ENCODE data around the gene EFNA5. TPM values are rescaled to one million over a fixed set of nuclear protein-coding genes. Genes with fewer than 3 reads are reported as not detected.

Gene EFNA5
- total RNA-seq, 1 donor from 2014 or later: 40.9 TPM

- no peak for DNase-seq (ENCODE audit: low spot score)
- intact Hi-C loops (cut with DNase I): loop anchor here (10.0 kb wide), 1 partner anchor 124 kb away; no protein-coding TSS in a partner anchor
Measured at GRCh38 chr5:107538805-107539445, 131.8 kb downstream of the EFNA5 start.

DNA sequence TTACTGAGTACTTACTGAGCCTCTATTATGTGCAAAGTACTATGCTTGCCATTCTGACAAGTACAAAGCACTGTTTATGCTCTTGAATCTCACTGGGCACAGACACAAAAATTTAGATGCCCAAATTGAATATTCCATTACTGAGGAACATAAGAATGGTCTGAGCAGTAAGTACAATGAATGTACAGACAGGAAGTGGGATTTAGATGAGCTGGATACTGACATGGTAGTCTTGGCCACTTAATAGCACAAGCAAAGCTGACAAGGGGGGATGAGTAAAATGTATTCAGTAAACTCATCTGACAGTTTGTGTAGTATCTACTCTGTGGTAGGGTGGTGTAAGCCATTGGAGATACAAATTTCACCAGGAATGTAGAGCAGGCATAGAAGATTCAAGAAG, 132.4 kb downstream of the EFNA5 start:
- intact Hi-C loops (cut with DNase I): loop anchor here (10.0 kb wide), 1 partner anchor 124 kb away; no protein-coding TSS in a partner anchor
- no peak for DNase-seq (ENCODE audit: low spot score)

GRCh38 chr5:107535849-107536248, 134.9 kb downstream of the EFNA5 start:
- no peak for DNase-seq (ENCODE audit: low spot score)
- intact Hi-C loops (cut with DNase I): loop anchor here (10.0 kb wide), 1 partner anchor 121 kb away; no protein-coding TSS in a partner anchor

DNA sequence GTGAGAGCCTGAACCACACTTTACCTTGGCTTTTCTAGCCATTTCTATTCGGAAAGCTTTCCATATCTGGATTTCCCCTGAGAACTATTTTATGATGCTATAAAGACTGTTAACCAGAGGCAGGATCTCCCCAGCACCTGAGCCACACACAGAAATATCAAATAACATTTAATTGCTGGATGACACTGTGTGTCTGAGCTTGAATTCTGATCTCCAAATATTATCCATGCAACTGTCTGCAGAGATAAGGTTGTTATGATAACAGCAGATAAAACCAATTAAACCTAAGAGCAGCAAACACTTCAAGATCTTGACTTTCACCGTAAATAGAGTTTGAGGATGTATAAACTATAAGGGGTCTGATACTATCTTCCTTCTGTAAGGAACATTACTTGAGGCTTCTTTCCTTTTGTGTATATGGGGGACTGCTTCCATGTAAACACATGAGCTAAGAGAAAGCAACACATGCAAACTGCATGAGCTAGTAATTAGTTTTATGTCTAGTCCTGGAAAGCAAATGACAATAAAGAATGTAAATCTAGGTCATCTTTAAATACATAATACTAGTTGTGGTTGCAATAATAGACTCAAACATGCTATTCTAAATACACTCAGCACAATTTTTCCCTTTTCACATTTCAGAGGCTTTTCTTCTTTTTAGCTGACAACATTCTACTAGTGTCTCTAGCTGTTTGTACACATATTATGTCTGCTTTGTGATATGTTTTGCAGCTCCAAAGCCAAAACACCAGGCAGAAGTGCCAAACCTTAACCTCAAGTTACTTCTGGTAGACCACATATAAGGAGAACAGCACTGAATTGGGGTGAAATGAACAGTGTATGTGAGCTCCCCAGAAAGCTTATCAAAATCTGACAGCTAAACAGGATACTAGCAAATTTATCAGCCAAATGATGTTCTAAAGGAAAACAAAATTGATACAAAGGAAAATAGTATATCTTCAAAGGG, 136.5 kb downstream of the EFNA5 start:
- intact Hi-C loops (cut with DNase I): loop anchor here (10.0 kb wide), 1 partner anchor 119 kb away; no protein-coding TSS in a partner anchor

GRCh38 chr5:107532916-107533315, 137.8 kb downstream of the EFNA5 start:
- no peak for DNase-seq (ENCODE audit: low spot score)
- intact Hi-C loops (cut with DNase I): loop anchor here (10.0 kb wide), 1 partner anchor 118 kb away; no protein-coding TSS in a partner anchor

More for the DNA sequence above, 136.5 kb downstream of the EFNA5 start:
- DNase-seq (ENCODE audit: low spot score): no peak

DNA sequence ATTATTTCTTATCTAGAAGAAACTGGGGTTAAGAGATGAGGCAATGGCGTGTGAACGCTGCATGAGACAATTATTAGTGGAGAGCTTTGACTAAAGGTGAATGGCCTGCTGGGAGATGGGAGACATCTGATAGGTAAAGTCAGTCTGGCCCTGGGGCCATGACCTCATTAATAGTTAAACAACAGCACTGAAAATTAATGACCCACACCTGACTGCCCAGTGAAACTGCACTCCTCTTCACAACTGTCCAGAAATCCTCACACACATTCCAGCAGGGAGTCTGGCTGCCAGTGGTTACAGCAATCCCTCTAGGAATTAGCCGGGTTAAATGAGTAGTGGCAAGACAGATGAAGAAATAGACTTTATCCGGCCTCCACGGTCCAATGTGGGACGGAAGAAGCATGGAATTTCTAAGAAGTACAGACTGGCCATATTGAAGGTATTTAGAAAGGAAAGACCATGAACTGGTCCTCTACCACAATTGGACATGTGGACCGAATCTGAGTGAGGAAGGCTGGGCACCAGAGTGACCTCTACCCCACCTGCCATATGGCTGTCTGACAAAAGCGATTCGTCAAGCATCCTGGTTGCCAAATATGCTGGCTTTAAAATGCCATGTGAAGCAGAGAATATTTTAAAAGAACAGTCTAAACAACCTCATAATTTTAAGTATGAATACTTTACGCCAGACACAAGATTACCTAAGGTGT, 138.4 kb downstream of the EFNA5 start:
- no peak for DNase-seq (ENCODE audit: low spot score)
- intact Hi-C loops (cut with DNase I): loop anchor here (10.0 kb wide), 1 partner anchor 118 kb away; no protein-coding TSS in a partner anchor

DNA sequence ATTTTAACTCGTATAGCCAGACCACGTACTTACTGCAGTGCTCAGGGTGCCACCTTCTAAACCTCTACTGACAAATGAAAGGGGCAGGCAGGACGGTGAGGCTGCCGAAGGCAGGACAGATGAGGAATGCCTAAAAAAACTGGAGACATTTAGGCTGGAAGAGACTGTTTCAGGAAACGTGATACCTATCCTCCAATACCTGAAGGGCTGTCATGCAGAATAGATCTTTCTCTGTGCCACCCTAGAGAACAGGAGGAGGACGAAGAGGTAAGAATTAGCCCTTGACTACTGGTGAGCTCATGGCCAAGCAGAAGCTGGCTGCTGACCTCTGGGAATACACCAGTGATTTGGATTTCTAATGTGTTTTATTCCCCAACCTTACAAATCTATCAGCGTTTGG, 139.4 kb downstream of the EFNA5 start:
- intact Hi-C loops (cut with DNase I): loop anchor here (10.0 kb wide), 1 partner anchor 117 kb away; no protein-coding TSS in a partner anchor
- DNase-seq (ENCODE audit: low spot score): no peak

DNA sequence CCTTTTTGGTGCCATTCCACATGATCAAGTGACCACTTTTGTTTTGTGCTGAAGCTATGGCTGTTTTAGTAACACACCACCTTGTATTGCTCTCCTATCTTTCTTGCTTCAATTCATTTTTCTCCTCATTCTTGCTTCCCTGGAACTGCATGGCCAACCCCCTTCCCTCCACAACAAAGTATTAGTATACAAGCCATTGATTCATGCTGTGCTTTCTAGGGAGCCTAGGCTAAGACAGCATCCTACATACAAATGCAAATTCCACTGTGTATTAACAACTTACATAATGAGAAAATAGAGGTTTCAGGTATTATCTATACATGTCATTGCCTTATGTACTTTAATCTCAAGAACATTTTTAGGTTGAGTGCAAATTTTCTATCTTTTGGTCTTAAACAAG, 141.1 kb downstream of the EFNA5 start:
- DNase-seq (ENCODE audit: low spot score): no peak
- intact Hi-C loops (cut with DNase I): loop anchor here (10.0 kb wide), 1 partner anchor 115 kb away; no protein-coding TSS in a partner anchor

DNA sequence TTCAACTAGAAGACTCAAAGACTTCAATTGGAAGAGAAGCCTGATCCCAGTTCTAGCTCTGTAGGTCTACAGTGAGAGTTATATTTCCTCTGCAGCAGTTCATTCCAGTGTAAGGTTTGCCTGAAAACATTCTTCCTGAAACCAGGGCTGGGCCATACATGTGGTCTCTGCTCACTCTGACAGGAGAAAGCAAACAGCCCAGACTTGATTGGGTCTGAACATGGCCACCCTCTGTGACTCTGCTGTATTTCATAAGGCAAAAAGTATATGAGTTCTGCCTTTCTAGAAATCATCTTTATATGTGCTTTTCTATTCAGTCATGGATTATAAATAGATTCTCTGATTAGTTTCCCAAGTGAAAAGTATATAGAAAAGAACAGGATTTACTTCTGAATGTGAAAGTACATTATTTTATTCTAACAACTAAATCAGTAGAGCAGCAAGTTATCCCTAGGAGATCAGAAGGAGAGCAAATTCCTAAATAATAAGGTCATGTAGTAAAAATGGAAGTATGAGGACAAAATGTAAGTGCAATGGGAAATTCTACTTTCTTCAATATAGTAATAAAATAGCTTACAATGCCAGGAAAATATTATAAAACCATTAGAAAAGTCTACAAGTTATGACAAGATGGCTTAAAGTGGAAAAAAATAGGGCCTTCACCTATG, 144.3 kb downstream of the EFNA5 start:
- intact Hi-C loops (cut with DNase I): no loop called here
- DNase-seq (ENCODE audit: low spot score): no peak

DNA sequence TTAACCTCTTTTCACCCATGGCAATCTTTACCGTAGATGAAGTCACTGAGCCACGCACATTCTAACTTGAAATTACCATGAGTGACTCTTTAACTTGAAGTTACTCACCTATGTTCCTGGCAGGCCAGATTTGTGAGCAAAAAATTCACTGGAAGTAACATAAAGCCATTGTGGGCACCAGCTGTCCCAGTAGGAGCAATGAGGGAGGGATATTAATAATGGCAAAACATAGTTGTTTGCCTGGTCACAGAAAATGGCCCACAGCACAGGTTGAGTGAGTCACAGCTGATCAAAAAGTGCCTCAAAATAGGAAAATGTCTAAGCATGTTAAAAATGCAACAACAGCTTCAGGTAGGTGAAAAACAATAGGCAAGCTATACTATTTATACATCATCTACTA, 146.6 kb downstream of the EFNA5 start:
- intact Hi-C loops (cut with DNase I): no loop called here
- DNase-seq (ENCODE audit: low spot score): no peak

DNA sequence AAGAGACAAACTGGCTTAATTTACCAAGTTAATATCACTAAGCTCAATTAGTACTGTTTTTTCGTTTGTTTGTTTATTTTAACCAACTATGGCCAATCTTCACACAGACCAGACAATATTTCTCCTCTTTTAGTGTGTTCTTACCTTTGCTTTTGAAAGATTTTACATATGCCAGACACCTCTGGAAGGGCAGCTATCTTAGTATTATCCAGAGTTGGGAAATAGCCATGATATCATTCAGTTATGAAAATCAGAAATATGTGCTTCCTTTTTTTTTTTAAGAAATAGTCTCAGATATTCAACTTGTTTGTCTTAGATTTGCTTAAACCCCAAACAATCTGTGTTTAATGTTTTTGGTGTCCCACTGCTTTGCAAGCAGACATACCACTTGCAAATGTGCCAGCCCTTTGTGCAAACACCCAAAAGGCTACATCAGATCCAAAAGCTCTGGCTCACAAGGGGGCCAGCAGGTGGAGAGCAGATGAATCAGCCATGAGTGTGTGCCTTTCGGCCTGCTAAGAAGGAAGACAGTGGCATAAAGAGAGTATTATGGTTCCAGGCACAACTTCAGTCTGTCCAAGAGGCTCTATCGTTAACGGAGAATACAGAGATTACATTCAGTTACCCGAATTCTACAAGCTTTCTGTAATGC, 147.6 kb downstream of the EFNA5 start:
- intact Hi-C loops (cut with DNase I): no loop called here
- DNase-seq (ENCODE audit: low spot score): no peak

GRCh38 chr5:107522456-107522855, 148.3 kb downstream of the EFNA5 start:
- intact Hi-C loops (cut with DNase I): no loop called here

GRCh38 chr5:107519900-107520354, 150.8 kb downstream of the EFNA5 start:
- intact Hi-C loops (cut with DNase I): no loop called here
- DNase-seq (ENCODE audit: low spot score): no peak

More at GRCh38 chr5:107522456-107522855, 148.3 kb downstream of the EFNA5 start:
- no peak for DNase-seq (ENCODE audit: low spot score)

DNA sequence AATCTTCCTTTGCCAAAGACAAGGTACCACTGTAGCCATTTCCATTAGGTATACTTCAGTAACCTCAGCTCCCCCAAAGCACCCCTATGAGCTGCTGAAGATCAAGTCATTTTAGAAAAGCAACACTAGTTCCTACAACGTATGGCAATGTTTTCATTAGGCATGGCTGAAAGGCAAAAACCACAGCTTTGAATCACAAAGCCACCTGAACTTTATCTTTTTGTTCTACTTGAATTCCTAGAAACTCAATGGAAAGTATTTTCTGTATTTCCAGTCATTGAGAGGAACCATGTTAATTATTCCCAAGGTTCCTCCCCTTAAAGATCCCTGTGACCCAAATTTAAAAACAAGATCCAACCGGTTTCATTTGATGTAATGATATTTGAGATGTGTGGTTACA, 152.1 kb downstream of the EFNA5 start:
- intact Hi-C loops (cut with DNase I): no loop called here
- no peak for DNase-seq (ENCODE audit: low spot score)

DNA sequence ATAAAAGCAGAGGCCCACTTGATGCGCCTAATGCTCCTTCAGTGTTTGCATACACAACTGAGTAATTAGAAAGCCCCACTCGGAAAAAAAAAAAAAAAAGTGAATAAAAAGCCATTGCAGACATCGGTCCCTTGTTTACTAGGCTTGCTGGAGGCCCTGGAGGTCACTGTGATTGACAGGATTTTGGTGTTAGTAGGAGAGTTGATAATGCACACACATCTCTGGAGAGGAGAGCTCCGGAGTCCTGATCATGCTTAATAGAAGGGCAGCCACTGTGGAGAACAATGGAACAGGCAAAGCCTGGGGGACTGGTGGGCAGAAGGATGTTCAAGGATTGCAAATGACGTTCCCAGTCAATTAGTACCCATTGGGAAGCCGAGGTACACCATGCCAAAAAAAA, 152.5 kb downstream of the EFNA5 start:
- no peak for DNase-seq (ENCODE audit: low spot score)
- intact Hi-C loops (cut with DNase I): no loop called here

DNA sequence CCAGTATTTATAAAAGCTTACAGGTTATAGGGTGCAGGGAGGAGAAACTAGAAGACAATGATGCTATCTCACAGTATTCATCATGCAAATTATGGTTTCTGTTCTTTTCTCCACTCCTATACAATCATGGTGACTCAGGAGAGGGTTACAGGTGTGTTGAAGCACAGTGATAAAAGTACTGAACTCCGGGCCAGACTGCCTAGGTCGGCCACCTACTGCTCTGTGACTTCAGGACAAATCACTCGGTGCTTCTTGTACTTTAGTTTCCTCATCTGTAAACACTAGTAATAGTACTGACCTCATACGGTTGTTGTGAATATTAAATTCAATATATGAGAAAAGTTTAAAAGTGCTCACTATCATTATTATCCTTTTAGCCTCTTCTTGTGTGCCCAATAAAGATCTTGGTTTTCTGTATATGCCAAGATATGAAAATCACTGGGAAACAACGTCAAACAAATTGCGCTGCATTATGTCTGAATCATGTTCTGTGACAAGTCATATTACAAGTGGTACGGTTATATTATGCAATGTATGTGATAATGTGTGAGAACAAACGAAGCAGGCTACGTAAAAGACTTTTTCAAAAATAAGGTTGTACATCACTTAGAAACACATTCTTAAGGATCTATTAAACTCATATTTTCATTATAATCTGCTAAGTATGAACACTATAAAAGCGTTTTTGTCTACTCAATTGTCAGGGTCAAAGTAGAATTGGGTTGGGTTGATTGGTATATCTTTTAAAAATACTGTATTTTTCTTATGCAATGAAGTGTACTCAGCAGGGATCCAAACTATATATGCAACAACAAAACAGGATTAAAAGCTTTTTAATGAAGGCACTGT, 153.3 kb downstream of the EFNA5 start:
- DNase-seq (ENCODE audit: low spot score): no peak
- intact Hi-C loops (cut with DNase I): no loop called here

GRCh38 chr5:107516452-107517184, 154.1 kb downstream of the EFNA5 start:
- no peak for DNase-seq (ENCODE audit: low spot score)
- intact Hi-C loops (cut with DNase I): no loop called here

Data from cardiac septum (tissue), 1 donor.